ENCODE results near the gene HES3.

Gene HES3

DNA sequence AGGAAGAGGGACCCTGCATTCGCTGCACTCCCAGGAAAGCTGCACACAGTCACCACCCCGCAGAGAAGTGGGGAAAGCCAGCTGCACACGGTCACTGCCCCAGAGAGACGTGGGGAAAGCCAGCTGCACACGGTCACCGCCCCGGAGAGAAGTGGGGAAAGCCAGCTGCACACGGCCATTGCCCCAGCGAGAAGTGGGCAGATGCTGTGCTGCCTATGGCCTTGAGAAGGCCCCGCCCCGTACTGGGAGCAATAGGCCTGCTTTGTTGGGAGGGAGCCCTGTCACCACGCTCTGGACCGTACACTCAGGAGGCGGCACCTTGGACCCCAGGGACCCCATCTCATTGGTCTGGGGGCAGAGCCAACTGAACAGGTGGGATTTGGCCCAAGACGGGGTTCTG is 21.2 kb downstream of the HES3 start:
- no peak for DNase-seq

DNA sequence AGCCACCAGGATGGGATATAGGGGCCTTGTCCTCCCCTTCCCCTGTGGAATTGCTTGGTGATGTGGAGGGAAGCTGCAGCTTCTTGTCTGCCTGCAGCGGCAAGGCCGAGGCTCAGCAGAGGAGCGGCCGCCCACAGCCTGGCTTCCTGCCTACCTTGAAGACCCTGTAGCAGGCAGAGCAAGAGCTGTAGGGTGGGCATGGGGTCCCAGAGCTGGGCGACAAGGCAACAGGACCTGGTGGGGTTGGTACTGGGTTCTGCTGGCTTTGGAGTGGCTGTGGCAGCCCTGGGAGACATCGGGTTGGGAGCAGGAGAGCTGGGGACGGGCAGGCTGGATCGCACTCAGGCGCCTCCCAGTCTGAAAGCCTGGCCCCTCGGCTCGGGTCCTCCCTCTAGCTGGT is 22.7 kb downstream of the HES3 start:
- DNase-seq: no peak

DNA sequence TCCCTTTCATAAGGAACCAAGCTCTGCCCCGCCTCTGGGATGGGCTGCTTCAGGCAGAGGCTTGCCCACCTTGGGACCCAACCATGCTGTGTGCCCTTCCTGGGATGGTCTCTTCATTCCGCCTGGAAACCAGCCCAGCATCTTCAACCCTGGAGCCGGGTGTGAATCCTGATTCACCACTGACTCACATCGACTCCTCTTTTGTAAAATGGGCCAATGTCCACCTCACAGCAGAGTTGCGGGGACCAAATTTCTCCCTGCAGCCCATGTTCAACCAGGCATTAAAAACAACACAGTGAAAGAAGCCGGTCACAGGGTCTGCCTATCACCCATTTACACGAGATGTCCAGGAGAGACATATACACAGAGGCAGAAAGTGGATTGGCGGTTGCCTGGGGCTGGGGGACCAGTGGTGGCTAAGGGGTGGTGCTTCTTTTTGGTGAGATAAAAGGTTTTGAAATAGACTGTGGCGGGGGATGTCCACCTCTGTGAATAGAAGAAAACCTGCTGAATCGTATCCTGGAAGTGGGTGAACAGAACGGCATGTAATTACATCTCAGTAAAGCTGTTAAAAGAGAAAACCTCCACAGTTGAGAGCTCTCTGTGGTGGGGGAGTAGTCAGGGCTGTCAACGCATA is 23.8 kb downstream of the HES3 start:
- no peak for DNase-seq

DNA sequence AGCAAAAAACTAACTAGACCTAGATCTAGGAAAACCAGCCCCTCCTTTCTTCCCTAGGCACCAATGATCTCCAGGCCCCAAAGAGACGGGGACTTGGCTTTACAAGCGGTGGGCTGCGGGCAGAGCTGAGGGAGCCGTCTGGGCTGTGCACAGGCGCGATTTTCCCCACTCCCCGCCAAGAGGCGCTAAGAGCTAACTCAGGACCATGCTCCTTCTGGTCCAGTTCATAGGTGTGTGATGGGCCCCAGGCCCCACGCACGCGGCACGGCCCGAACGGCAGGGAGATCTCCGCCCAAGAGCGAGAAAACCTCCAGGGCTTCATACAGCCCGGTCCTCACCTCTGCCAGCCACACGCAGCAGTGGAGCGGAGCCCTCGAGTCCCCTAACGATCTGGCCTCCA is 24.4 kb downstream of the HES3 start:
- no peak for DNase-seq

DNA sequence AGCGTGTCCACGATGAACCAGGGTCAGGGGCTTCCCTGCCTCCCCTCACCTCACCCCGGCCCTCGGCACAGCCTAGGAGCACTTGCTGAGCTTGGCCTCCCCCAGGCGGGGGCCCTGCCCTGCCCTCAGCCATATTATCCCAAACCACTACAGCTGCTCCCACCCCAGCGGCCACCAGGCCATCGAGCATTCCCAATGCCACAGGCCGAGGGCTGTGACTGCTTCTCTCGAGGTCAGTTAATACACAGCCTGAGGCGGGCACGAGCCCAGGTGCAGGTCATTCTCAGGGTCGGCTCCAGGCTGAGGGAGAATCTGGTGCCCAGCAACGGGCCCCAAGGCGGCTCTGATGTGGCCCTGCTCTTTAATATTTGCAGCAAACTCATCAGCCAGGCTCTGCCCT is 25.3 kb downstream of the HES3 start:
- DNase-seq: no peak

DNA sequence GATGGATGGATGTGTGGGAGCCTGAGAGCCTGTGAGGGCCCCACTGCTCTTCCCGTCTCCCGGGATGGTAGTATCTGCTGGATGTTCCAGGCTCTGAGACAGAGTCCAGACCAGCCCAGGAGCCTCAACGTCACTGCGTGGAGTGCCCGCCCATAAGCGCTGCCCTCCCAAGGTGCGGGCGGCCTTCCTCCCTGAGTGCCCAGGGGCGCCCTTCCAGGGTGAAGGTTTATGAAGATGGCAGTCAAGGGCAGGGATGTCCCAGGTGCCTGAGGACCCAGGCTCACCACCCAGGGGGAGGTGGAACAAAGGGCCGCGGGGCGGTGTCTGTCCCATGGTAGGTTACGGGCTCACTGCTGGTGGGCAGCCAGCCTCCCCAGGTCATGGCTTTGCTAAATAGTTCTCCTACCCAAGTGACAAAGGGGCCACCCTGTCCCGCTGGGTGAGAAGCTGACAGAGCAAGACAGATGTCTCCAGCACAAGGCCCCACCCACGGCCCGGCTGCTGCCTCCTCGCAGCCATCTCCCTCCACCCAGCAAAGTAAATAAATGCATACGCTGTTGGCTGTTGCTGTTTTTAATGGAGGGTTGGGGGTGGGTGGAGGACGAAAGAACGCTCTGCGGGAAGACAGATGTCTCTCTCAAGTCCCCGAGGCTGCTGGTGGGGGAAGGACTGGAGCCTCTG is 25.9 kb downstream of the HES3 start:
- DNase-seq: no peak

DNA sequence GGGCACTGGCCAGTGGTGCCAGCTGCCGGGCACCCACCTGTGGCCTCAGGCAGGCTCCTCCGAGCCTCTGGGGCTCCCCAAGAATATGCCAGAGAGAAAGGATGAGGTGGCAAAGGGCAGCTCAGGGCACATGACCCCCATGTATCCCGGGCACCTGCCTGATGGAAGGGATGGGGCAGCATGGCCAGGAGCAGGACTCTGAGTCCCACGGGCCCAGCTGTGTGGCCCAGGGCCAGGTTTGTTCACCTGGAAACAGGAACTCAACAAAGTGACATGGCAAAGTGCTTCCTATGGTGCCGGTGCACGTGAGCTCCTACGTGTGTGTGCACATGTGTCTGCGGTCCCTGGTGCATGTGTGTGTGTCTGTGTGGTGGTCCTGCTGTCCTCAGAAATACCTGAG is 26.4 kb downstream of the HES3 start:
- no peak for DNase-seq

DNA sequence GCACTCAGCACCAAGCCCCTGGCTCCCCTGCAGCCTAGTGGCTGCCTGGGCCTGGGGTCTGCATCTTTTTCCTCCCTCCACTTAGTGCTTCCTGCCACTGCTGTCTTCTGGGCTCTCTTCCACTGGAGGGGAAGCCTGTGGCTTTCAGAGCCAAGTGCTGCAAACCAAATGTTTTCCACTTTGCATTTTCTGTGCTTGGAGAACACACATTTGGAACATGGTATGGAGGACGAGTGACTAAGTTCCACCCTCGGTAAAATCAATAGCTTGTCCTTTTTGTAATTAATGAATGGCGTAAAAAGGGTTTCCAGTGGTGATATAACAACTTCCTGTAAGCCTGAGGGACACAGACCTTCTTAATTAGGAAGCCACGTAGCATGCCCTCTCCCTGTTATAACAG is 27.0 kb downstream of the HES3 start:
- DNase-seq: no peak

DNA sequence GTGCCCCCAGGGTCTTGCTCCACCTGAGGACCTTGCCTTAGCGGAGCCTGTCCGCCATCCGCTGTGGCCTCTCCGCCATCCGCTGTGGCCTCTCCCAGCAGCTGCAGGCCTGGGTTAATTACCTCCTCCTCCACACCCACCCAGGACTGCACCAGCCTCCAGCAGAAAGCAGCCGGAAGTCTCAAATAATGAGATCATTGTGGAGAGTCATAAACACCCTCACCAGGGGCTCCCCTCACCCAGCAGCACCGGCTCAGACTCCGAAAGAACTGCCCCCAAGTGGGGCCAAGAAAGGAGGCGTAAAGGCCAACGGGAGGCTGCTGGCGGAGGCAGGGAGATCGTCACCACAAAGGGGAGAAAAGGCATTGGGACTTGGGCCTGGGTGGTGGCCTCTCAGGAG is 27.6 kb downstream of the HES3 start:
- DNase-seq: no peak

DNA sequence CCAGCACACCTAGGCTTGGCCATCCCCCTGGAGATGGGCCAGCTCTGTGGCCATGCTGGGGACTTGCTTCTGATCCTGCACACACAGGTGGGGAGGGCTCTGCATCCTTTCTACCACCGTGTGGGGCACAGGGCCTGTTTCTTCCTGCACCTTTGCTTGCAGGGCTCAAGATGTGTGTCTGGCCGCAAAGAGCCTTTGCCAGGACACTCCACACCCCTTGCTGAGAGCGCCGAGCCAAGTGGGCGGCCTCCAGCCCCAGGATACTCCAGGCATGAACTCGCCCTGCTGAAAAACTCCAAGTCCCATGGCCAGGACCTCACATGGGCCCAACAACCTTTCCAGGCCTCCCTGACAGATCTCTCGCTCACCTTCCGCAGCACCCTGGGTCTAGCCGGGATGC is 28.5 kb downstream of the HES3 start:
- no peak for DNase-seq

DNA sequence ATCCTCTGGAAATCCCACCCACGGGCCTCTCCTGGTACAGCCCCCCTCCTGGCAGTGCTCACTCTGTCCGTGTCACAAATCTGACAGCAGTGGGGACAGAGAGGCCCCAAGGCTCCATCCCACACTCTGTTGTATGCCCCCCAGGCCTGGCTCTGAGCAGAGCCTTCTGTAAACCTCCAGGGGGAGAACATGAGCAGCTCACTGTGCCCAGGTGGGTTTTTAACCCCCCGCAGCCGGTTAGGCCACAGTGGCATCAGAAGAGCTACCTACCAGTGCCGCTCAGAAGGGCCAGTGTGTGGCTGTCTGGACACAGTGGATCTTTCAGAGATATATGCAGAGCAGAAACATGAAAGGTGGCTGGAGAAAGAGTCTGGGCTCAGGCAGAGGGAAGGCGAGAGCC is 28.9 kb downstream of the HES3 start:
- DNase-seq: no peak

DNA sequence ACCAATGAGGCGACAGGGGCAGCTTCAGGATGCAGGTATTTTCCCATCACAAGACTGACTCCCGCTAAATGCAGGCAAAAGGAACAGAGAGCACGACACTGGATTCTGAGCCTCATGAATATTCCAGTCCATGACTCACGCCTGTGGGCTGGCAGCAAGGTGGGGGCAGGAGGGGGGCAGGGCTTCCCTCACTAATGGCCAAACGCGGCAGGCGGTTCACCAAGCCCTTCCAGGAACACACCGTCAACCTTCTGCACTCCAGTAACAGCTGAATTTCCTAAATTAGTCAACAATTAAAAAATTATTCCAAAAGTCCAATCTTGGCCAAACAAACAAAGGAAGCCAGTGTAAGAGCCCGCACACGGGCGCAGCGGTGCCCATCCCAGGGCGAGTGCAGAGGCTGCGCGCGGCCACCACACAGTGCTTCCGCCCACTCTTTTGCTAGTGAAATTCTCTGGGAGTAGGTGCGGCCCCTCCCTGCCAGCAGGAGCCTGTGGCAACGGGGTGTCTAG is 29.5 kb downstream of the HES3 start:
- DNase-seq: no peak

DNA sequence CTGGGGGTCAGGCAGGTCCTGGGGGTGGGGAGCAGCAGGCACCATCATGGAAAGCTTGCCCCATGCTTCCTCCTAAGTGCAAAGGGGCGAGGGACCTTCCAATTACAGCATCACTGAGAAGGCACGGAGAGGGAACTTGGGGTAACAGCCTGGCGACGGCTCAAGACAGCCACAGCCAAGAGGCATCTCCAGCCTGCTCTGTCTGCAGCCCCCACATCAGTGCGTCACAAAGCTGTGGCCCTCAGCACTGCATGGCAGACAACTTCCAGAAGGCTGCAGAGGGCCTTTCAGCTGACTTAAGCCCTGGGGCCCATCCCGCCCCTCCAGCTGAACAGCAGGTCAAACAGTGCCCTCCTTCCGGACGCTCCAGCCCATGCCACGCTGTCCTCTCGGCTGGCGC is 30.1 kb downstream of the HES3 start:
- no peak for DNase-seq

DNA sequence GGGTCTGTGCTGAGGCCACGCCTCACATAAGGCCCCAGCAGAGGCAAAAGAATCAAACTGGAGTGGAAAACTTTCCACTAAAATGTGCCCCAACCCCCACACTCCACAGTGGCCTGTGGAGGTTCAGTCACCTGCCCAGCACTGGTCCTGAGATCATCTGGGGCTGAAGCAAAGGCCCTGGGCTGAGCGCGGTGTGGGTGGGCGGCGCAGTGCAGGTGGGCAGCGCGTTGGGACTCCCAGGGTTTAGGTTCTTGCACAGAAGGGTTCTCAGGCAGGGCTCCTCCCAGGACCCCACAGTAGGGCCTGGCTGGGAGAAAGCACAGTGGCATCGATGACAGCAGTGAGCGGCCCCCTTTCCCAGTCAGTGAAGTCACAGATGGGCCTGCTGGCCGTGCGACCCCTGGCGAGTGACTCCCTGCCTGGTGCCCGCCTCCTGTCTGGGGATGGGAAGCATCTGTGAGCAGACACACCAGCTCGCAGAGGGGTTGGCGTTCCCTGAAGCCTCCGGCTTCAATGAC is 30.7 kb downstream of the HES3 start:
- DNase-seq: no peak

DNA sequence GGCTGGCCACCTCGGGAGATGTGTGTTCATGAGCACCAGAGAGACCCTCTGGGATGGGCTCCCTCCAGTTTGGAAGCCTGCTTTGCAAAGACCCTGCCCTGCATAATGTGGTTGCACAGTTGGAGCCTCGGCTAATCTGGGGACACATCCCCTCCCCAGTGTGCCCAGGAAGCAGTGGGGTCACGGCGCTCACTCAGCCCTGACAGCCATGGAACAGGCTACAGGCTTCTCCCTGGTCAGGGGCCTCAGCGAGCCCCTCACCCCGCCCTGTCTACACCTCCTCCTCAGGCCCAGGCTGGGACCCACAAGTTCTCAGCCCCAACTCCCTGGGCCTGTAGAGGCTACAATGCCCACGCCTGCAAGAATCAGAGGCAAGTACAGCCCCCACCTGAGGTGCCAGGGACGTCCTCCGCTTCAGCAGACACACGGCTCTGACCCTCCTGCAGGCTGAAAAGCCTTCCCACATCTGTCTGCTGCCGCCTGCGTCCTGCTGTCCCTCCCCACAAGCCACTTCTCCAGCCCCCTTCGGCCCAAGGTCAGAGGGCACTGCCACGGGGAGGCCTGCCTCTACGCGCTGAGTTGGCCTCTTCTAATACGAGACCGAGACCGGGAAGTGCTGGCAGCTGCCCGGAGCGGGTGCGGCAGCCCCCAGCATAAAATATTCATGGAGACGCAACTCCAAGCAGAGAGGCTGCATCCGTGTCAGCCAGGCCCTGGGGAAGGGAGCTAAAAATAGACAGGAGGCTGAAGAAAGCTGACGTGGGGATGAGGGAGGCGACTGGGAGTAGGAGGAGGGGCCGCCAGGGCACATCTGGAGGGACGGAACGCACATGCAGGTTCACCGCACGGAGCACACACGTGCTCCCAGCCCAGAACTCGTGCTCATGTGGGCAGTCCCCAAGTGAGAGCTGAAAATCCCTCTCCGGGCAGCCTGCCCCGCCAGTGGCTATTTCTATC is 32.1 kb downstream of the HES3 start:
- DNase-seq: no peak

DNA sequence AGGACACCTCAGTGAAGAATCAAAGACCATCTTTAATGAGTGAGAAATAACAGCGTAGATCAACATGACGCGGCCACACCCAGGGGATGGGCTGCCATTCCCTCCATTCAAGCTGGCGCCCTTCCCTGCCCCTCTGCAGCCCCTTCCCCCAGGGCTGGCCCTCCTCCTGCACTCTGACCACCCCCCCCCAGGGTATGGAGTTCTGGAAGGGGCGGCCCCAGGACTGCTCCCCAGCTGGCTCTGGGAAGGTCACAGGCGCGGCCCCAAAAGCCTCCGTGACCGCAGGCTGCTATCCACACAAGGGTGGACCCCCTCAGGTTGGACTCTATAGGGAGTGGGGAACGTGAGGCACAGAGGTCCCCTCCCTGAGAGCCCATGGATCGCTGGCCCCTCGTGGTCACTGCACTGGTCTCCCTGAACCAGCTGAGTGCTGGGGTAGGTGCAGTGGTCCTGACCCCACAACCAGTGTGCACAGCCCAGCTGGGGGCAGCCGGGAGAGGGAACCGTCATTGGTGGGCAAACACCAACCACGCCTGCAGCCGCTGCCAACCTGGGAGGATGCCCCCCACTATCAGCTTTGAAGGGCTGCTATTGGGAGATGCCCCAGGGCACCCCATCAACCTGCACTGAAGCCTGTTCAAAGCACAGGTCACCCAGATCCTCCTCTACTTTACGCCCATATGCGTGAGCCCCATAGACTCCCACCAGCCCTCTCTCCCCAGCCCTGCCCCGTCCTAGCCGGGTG is 33.0 kb downstream of the HES3 start:
- DNase-seq: no peak

DNA sequence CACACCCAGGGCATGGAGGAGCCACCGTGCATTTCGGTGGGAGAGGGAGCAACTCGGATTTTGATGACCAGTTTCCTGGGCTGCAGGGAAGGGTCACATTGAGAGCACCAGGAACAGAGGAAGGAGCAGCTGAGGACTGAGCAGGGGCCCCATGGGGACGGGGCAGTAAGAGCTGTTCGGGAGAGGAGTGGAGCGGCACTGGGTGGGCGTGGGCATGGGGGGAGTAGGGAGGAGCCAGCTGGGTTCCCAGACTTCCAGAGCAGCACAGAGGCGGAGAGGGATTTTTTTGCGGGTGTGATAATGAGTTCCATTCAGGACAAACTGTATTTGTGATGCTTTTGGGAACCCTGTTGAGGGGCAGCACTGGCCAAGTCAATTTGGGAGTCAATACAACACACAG is 34.3 kb downstream of the HES3 start:
- no peak for DNase-seq

DNA sequence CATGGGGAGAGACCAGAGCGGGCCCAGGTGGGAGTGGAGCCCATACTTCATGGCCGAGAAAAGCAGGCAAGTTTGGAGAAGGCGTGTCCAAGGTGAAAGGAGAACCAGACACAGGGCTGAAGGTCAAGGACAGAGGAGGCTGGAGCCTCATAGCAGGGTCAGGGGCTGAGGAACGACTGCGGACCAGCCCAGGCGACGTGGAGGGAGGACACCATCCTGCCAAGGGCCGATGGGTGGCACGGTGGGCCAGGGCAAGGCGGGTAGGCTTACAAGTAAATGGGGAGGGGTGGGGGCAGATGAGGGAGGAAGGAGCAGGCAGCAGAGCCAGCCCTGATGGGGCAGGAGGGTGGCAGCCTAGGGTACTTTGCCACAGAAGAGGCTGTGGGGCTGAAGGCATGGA is 35.1 kb downstream of the HES3 start:
- no peak for DNase-seq

DNA sequence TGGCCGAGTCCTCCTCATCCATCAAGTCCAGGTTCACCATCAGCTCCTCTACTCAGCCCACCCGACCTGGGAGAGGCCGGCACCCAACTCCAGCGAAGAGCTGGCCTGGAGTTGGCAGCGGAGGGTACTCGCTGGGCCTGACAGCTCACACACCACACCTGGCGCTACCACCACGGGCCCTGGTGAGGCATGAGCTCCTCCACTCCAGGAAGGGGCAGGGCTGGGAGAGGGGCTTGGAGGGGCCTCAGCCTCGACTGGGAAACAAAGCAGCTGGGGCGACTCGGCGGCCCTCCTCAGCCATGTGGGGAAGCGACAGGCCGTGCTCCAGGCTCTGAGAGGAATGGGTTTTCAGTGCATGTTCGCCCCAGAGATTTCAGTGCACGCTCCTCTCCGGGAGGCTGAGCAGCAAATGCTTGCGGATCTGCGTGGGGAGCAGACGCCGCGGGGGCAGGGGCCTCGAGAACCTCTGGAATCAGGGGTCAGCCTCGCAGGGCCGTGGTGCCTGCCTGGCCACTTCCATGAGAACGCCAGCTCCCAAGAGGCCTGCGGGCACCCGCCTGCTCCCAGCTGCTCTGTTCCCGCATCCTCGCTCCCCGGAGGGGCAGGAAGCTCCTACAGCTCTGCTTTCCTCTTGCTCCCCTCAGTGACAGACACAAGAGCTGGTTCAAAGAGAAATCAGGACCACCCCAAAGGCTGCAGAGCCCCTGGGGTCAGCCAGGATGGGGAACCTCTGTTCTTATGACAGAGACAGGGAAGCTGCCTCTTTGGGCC is 35.8 kb downstream of the HES3 start:
- no peak for DNase-seq

DNA sequence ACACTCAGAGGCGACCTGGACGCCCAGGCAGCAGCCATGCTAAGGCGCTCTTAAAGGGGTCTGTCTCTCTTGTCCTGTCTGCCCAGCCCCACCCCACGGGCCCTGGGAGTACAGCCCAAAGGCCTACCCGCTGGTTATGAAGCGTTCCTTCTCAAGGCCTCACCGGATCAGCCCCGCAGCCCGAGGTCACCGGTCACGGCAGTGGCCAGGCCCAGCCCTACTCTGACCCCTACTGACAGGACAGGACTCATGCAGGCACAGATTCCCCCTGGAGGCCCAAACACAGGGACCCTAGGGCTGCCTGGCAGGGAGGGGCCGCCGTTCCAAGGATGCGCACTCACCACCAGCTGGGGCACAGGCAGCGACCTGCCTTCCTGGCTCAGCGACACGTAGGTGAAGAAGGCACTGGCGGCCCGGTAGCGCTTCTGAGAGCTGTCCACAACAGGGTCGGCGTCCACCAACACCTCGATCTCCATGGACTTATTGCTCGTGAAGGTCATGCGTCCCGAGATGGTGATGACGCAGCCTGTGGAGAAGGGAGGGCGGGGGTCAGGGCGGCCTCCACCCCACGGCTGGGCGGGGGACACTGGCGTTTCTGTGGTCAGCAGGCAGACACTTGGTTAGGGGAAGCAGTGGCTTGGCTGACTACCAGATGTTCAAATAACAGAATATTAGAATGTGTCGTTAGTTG is 36.9 kb downstream of the HES3 start:
- DNase-seq: no peak

Measured in CD4-positive, alpha-beta T cell treated with Interleukin-10 for 1 hour (primary cell).